CD4-positive, CD25-positive, alpha-beta regulatory T cell (primary cell): ENCODE results near the gene ZNF785. TPM values are rescaled to one million over a fixed set of nuclear protein-coding genes. Genes with fewer than 3 reads are reported as not detected.
"Not testable (repeated sequence)": the region's sequence is repeated elsewhere in the genome, so short reads cannot be mapped to it uniquely, and the experiment has no call there.

ENCODE experiments used
- ATAC-seq, 2 donors: fragments of 150-1000 bp; cut with Tn5 transposase; one replicate each; pipeline ENCODE4 v1.10.0; 2021; ENCODE audit warnings: low read depth in 2 of 2, moderate number of reproducible peaks in 2 of 2, moderate library complexity in 1 of 2
- DNase-seq, 3 donors: peaks; one replicate each; pipeline versions ENCODE4 v3.0.0 to v3.0.0-alpha.2; 2012 to 2022; ENCODE audit warnings: mixed read lengths in 1 of 3
- H3K27ac ChIP-seq: one replicate; pipeline ENCODE4 v1.7.0; 2013; ENCODE audit warnings: mild to moderate bottlenecking, low read length; ENCODE audit not compliant: insufficient read depth, poor library complexity, severe bottlenecking
- H3K27me3 ChIP-seq: one replicate; pipeline ENCODE4 v1.7.0; 2013; ENCODE audit warnings: low read length; ENCODE audit not compliant: control insufficient read depth, insufficient read depth
- H3K36me3 ChIP-seq: one replicate; pipeline ENCODE4 v1.7.0; 2013; ENCODE audit warnings: mild to moderate bottlenecking, low read length, moderate library complexity; ENCODE audit not compliant: control insufficient read depth, insufficient read depth
- H3K4me1 ChIP-seq: 2 replicates; pipeline ENCODE4 v1.7.0; 2013; ENCODE audit warnings: mild to moderate bottlenecking, low read length; ENCODE audit not compliant: insufficient read depth, control insufficient read depth, poor library complexity, severe bottlenecking
- H3K4me3 ChIP-seq: one replicate; pipeline ENCODE4 v1.7.0; 2013; ENCODE audit warnings: low read depth, mild to moderate bottlenecking, low read length, moderate library complexity
- H3K9me3 ChIP-seq, 2 experiments: 1 replicate in 1 of 2; 2 replicates in 1 of 2; pipeline ENCODE4 v1.7.0; 2013; ENCODE audit warnings: low read length in 2 of 2, mild to moderate bottlenecking in 1 of 2, moderate library complexity in 1 of 2; ENCODE audit not compliant: control insufficient read depth in 2 of 2
- H3K27ac Mint-ChIP-seq, 3 donors: one replicate each; pipeline ENCODE4 v1.8.0; 2020 to 2022; ENCODE audit warnings: mild to moderate bottlenecking in 3 of 3, mixed read lengths in 3 of 3, moderate library complexity in 2 of 3
- H3K27me3 Mint-ChIP-seq: one replicate; pipeline ENCODE4 v1.8.0; 2022; ENCODE audit warnings: mild to moderate bottlenecking, mixed read lengths
- H3K36me3 Mint-ChIP-seq: one replicate; pipeline ENCODE4 v1.8.0; 2020; ENCODE audit warnings: mixed read lengths
- H3K4me1 Mint-ChIP-seq, 4 donors: one replicate each; pipeline ENCODE4 v1.8.0; 2020 to 2022; ENCODE audit warnings: mixed read lengths in 4 of 4, mild to moderate bottlenecking in 1 of 4
- H3K4me3 Mint-ChIP-seq, 4 donors: one replicate each; pipeline ENCODE4 v1.8.0; 2020 to 2022; ENCODE audit warnings: mild to moderate bottlenecking in 4 of 4, mixed read lengths in 4 of 4, moderate library complexity in 3 of 4
- H3K9me3 Mint-ChIP-seq, 7 donors: one replicate each; pipeline ENCODE4 v1.8.0; 2020 to 2022; ENCODE audit warnings: mixed read lengths in 7 of 7, mild to moderate bottlenecking in 3 of 7, moderate library complexity in 2 of 7
- polyA plus RNA-seq, 4 donors: library from polyadenylated mRNA; unstranded; fragments of 300-500 nt; fragmentation: Illumina TruSeq; gene quantifications; one replicate each; pipeline ENCODE4 v1.2.3, GENCODE V29; 2021
- total RNA-seq: library from RNA; stranded (reverse); gene quantifications from one replicate; pipeline ENCODE4 v1.2.3, GENCODE V29; 2022

The ZNF785 gene
- total and polyA plus RNA-seq, 5 donors from 2014 or later: 1.4 to 9.3 (median 3.0) TPM

DNA sequence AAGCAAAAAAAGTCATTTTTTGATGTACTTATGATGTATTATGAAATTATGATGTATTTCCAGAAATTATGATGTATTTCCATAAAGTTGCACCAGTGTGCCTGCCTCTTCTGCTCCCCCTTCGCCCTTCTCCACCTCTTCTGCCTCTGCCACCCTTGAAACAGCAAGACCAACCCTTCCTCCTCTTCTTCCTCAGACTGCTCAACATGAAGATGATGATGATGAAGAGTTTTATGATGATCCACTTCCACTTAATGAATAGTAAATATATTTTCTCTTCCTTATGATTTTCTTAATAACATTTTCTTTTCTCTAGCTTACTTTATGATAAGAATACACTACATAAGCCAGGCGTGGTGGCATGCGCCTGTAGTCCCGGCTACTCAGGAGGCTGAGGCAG lies 7.4 kb upstream of the ZNF785 start:
- no peaks in the 10 kb centered on the region for H3K9me3 ChIP-seq
- H3K4me1 Mint-ChIP-seq: peaks cover 0 to 3% (median under 1%) of the 10 kb centered on the region in 4 donors
- no peak overlapping the region for H3K4me3 ChIP-seq
- H3K27ac Mint-ChIP-seq: no peak overlapping the region
- no peaks in the 10 kb centered on the region for H3K4me1 ChIP-seq
- H3K36me3 Mint-ChIP-seq: no peaks in the 10 kb centered on the region
- peak overlapping the region in 1 of 4 donors; percentile 58 for H3K4me3 Mint-ChIP-seq
- H3K27me3 Mint-ChIP-seq: no peaks in the 10 kb centered on the region
- DNase-seq: no peak
- H3K27ac ChIP-seq: no peak overlapping the region
- no peaks in the 10 kb centered on the region for H3K27me3 ChIP-seq
- ATAC-seq: no peak
- no peaks in the 10 kb centered on the region for H3K36me3 ChIP-seq
- no peaks in the 10 kb centered on the region for H3K9me3 Mint-ChIP-seq

DNA sequence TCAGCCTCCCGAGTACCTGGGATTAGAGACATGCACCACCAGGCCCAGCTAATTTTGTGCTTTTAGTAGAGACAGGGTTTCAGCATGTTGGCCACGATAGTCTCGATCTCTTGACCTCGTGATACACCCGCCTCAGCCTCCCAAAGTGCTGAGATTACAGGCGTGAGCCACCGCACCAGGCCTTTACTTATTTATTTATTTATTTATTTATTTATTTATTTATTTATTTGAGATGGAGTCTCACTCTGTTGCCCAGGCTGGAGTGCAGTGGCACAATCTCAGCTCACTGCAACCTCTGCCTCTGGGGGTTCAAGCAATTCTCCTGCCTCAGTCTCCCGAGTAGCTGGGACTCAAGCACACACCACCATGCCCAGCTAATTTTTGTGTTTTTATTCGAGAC lies 5.4 kb upstream of the ZNF785 start:
- not testable (repeated sequence) for H3K36me3 Mint-ChIP-seq, H3K27ac Mint-ChIP-seq, H3K9me3 ChIP-seq, H3K9me3 Mint-ChIP-seq, H3K27ac ChIP-seq, ATAC-seq, H3K4me3 Mint-ChIP-seq, H3K27me3 ChIP-seq, DNase-seq, H3K36me3 ChIP-seq, H3K4me3 ChIP-seq, H3K27me3 Mint-ChIP-seq
- H3K4me1 ChIP-seq: peaks cover 14% of the 10 kb centered on the region
- H3K4me1 Mint-ChIP-seq: peaks cover 0 to 14% (median 5%) of the 10 kb centered on the region in 4 donors

DNA sequence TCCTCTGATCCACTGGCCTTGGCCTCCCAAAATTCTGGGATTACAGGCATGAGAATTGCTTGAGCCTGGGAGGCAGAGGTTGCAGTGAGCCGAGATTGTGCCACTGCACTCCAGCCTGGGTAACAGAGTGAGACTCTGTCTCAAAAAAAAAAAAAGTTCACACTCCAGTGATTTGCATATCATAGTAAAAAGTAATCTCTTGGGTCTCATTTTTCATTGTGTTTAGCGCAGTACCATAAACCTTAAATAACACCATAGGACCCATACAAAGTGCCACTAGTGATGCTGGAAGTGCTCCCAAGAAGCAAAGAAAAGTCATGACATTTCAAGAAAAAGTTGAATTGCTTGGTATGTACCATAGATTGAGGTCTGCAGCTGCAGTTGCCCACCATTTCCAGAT lies 4.1 kb upstream of the ZNF785 start:
- H3K4me1 Mint-ChIP-seq: peaks cover 5 to 22% (median 8%) of the 10 kb centered on the region in 4 donors
- H3K27me3 Mint-ChIP-seq, H3K4me3 Mint-ChIP-seq, H3K36me3 ChIP-seq, H3K36me3 Mint-ChIP-seq, DNase-seq, H3K27me3 ChIP-seq, H3K27ac ChIP-seq, H3K9me3 ChIP-seq, H3K27ac Mint-ChIP-seq, ATAC-seq, H3K4me3 ChIP-seq, H3K9me3 Mint-ChIP-seq: not testable (repeated sequence)
- peaks cover 27% of the 10 kb centered on the region for H3K4me1 ChIP-seq

- peak overlapping the region in 1 of 3 donors; percentile 20 for H3K27ac Mint-ChIP-seq
- no peak for ATAC-seq
- H3K4me1 ChIP-seq: peaks cover 27% of the 10 kb centered on the region
- no peak overlapping the region for H3K27ac ChIP-seq
- no peak overlapping the region for H3K4me3 ChIP-seq
- DNase-seq: no peak
- H3K36me3 Mint-ChIP-seq: no peaks in the 10 kb centered on the region
- H3K27me3 ChIP-seq: no peaks in the 10 kb centered on the region
- peaks cover 5 to 27% (median 8%) of the 10 kb centered on the region in 4 donors for H3K4me1 Mint-ChIP-seq
- no peaks in the 10 kb centered on the region for H3K9me3 ChIP-seq
- no peaks in the 10 kb centered on the region for H3K36me3 ChIP-seq
- no peaks in the 10 kb centered on the region for H3K27me3 Mint-ChIP-seq
- H3K9me3 Mint-ChIP-seq: no peaks in the 10 kb centered on the region
- peak overlapping the region in 1 of 4 donors; percentile 10 for H3K4me3 Mint-ChIP-seq
Measured at GRCh38 chr16:30588651-30589050, 3.2 kb upstream of the ZNF785 start.

- H3K4me3 Mint-ChIP-seq: peak overlapping the region; percentile 90 to 93 (median 91)
- no peak for ATAC-seq
- Histone ChIP-seq H3K27me3 (no peaks in the 10 kb centered on the region), H3K9me3 (no peaks in the 10 kb centered on the region), H3K36me3 (peaks cover 12% of the 10 kb centered on the region), H3K4me1 (peaks cover 27% of the 10 kb centered on the region), H3K4me3 (peak overlapping the region; percentile 87), H3K27ac (peak overlapping the region; percentile 75)
- H3K36me3 Mint-ChIP-seq: peaks cover 4% of the 10 kb centered on the region
- H3K27me3 Mint-ChIP-seq: no peaks in the 10 kb centered on the region
- peak overlapping the region in 2 of 3 donors; percentile 65 to 87 for H3K27ac Mint-ChIP-seq
- H3K4me1 Mint-ChIP-seq: peaks cover 5 to 37% (median 10%) of the 10 kb centered on the region in 4 donors
- no peaks in the 10 kb centered on the region for H3K9me3 Mint-ChIP-seq
- DNase-seq: peak in 1 of 3 donors; percentile 52
Measured at GRCh38 chr16:30585022-30585399, 486 bp downstream of the ZNF785 start.

DNA sequence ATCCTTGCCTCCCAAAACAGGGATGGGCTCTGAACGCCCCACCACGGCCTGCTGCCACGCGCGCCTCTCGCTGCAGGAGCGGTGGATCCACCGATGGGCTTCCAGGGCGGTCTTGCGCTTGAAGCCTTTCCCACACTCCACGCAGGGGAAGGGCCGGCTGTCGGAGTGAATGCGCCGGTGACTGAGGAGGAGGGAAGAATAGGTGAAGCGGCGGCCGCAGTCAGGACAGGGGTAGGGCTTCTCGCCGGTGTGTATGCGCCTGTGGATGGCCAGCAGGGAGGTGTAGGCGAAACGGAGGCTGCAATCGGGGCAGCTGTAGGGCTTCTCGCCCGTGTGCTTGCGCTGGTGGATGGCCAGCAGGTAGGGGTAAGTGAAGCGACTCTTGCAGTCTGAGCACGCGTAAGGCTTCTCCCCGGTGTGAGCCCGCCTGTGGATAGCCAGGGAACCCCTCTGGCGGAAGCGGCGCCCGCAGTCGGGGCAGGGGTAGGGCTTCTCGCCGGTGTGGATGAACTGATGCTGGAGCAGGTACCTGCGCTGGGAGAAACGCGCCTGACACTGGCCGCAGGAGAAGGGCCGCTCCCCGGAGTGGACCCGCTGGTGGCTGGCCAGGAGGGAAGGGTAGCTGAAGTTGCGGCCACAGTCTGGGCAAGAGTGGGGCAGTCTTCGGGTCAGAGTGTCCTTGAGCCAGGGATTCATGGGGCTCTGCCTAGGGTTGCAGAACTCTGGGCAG lies 2.7 kb downstream of the ZNF785 start:
- ATAC-seq (no peak), DNase-seq (no peak)
- H3K27ac ChIP-seq: no peak overlapping the region
- Mint-ChIP-seq H3K36me3 (peaks cover 4% of the 10 kb centered on the region), H3K4me3 (no peak overlapping the region), H3K9me3 (no peaks in the 10 kb centered on the region), H3K27ac (no peak overlapping the region), H3K4me1 (peaks cover 1 to 38% (median 10%) of the 10 kb centered on the region in 4 donors), H3K27me3 (no peaks in the 10 kb centered on the region)
- H3K4me1 ChIP-seq: peaks cover 27% of the 10 kb centered on the region
- peaks cover 12% of the 10 kb centered on the region for H3K36me3 ChIP-seq
- no peaks in the 10 kb centered on the region for H3K27me3 ChIP-seq
- H3K9me3 ChIP-seq: no peaks in the 10 kb centered on the region
- H3K4me3 ChIP-seq: no peak overlapping the region

- Mint-ChIP-seq H3K27me3 (no peaks in the 10 kb centered on the region), H3K4me3 (peak overlapping the region in 1 of 4 donors; percentile 21), H3K9me3 (no peaks in the 10 kb centered on the region), H3K4me1 (peaks cover 0 to 30% (median 10%) of the 10 kb centered on the region in 4 donors), H3K27ac (no peak overlapping the region), H3K36me3 (peaks cover 4% of the 10 kb centered on the region)
- no peak overlapping the region for H3K27ac ChIP-seq
- no peaks in the 10 kb centered on the region for H3K9me3 ChIP-seq
- no peak overlapping the region for H3K4me3 ChIP-seq
- peaks cover 19% of the 10 kb centered on the region for H3K4me1 ChIP-seq
- ATAC-seq (no peak), DNase-seq (no peak)
- H3K36me3 ChIP-seq: peaks cover 12% of the 10 kb centered on the region
- H3K27me3 ChIP-seq: no peaks in the 10 kb centered on the region
Measured at GRCh38 chr16:30581457-30581856, 4.0 kb downstream of the ZNF785 start.

GRCh38 chr16:30574678-30575077 lies 10.8 kb downstream of the ZNF785 start:
- no peaks in the 10 kb centered on the region for H3K27me3 Mint-ChIP-seq
- H3K27me3 ChIP-seq: no peaks in the 10 kb centered on the region
- ATAC-seq: no peak
- H3K36me3 Mint-ChIP-seq: no peaks in the 10 kb centered on the region
- no peaks in the 10 kb centered on the region for H3K9me3 Mint-ChIP-seq
- H3K36me3 ChIP-seq: no peaks in the 10 kb centered on the region
- H3K4me3 Mint-ChIP-seq: peak overlapping the region in 1 of 4 donors; percentile 45
- H3K27ac Mint-ChIP-seq: peak overlapping the region in 1 of 3 donors; percentile 82
- H3K27ac ChIP-seq: no peak overlapping the region
- no peak for DNase-seq
- peaks cover 23% of the 10 kb centered on the region for H3K4me1 ChIP-seq
- peaks cover 5 to 25% (median 14%) of the 10 kb centered on the region in 4 donors for H3K4me1 Mint-ChIP-seq
- no peak overlapping the region for H3K4me3 ChIP-seq
- no peaks in the 10 kb centered on the region for H3K9me3 ChIP-seq
